Measurements from ENCODE around the gene CC2D1A. TPM values are rescaled to one million over a fixed set of nuclear protein-coding genes. Genes with fewer than 3 reads are reported as not detected.
"Not testable (repeated sequence)": the region's sequence is repeated elsewhere in the genome, so short reads cannot be mapped to it uniquely, and the experiment has no call there.

CC2D1A gene
- total and polyA plus RNA-seq, 2 experiments from 2014 or later, result 23.1 to 39.7 TPM

DNA sequence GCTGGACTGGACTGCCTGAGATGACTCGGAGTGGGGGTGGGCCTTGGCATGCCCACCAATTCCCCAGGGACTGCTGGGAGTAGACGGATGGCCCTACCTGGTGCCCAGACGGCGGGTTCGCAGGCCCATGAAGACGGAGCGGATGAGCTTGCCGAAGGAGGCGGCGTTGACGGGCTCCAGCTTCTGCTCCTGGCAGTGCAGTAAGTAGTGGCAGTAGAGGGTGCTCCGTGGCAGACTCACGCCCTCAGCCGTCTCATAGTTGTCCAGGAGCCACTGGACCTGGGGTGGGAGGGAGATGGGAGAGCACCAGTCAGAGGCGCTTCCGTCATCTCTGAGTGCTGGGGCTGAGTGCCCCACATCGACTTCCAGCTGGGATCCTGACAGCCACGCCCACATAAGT, 63.9 kb downstream of the CC2D1A start (continued):
- TF ChIP-seq, protein P1, sequence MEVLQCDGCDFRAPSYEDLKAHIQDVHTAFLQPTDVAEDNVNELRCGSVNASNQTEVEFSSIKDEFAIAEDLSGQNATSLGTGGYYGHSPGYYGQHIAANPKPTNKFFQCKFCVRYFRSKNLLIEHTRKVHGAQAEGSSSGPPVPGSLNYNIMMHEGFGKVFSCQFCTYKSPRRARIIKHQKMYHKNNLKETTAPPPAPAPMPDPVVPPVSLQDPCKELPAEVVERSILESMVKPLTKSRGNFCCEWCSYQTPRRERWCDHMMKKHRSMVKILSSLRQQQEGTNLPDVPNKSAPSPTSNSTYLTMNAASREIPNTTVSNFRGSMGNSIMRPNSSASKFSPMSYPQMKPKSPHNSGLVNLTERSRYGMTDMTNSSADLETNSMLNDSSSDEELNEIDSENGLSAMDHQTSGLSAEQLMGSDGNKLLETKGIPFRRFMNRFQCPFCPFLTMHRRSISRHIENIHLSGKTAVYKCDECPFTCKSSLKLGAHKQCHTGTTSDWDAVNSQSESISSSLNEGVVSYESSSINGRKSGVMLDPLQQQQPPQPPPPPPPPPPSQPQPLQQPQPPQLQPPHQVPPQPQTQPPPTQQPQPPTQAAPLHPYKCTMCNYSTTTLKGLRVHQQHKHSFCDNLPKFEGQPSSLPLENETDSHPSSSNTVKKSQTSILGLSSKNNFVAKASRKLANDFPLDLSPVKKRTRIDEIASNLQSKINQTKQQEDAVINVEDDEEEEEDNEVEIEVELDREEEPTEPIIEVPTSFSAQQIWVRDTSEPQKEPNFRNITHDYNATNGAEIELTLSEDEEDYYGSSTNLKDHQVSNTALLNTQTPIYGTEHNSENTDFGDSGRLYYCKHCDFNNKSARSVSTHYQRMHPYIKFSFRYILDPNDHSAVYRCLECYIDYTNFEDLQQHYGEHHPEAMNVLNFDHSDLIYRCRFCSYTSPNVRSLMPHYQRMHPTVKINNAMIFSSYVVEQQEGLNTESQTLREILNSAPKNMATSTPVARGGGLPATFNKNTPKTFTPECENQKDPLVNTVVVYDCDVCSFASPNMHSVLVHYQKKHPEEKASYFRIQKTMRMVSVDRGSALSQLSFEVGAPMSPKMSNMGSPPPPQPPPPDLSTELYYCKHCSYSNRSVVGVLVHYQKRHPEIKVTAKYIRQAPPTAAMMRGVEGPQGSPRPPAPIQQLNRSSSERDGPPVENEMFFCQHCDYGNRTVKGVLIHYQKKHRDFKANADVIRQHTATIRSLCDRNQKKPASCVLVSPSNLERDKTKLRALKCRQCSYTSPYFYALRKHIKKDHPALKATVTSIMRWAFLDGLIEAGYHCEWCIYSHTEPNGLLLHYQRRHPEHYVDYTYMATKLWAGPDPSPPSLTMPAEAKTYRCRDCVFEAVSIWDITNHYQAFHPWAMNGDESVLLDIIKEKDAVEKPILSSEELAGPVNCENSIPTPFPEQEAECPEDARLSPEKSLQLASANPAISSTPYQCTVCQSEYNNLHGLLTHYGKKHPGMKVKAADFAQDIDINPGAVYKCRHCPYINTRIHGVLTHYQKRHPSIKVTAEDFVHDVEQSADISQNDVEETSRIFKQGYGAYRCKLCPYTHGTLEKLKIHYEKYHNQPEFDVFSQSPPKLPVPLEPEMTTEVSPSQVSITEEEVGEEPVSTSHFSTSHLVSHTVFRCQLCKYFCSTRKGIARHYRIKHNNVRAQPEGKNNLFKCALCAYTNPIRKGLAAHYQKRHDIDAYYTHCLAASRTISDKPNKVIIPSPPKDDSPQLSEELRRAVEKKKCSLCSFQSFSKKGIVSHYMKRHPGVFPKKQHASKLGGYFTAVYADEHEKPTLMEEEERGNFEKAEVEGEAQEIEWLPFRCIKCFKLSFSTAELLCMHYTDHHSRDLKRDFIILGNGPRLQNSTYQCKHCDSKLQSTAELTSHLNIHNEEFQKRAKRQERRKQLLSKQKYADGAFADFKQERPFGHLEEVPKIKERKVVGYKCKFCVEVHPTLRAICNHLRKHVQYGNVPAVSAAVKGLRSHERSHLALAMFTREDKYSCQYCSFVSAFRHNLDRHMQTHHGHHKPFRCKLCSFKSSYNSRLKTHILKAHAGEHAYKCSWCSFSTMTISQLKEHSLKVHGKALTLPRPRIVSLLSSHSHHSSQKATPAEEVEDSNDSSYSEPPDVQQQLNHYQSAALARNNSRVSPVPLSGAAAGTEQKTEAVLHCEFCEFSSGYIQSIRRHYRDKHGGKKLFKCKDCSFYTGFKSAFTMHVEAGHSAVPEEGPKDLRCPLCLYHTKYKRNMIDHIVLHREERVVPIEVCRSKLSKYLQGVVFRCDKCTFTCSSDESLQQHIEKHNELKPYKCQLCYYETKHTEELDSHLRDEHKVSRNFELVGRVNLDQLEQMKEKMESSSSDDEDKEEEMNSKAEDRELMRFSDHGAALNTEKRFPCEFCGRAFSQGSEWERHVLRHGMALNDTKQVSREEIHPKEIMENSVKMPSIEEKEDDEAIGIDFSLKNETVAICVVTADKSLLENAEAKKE (CRISPR knock-in tag; IDR thresholded peaks at IDR 0.05), result no peak
- TF ChIP-seq ZNF114 (CRISPR knock-in tag; IDR thresholded peaks at IDR 0.05) (no peak), CREB1 (CRISPR knock-in tag; IDR thresholded peaks at IDR 0.05; ENCODE audit: low read depth) (no peak), NANOG (IDR thresholded peaks at IDR 0.05; ENCODE audit: borderline replicate concordance) (no peak)
- TF ChIP-seq, protein P2, sequence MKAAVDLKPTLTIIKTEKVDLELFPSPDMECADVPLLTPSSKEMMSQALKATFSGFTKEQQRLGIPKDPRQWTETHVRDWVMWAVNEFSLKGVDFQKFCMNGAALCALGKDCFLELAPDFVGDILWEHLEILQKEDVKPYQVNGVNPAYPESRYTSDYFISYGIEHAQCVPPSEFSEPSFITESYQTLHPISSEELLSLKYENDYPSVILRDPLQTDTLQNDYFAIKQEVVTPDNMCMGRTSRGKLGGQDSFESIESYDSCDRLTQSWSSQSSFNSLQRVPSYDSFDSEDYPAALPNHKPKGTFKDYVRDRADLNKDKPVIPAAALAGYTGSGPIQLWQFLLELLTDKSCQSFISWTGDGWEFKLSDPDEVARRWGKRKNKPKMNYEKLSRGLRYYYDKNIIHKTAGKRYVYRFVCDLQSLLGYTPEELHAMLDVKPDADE (IDR thresholded peaks at IDR 0.05), result no peak

DNA sequence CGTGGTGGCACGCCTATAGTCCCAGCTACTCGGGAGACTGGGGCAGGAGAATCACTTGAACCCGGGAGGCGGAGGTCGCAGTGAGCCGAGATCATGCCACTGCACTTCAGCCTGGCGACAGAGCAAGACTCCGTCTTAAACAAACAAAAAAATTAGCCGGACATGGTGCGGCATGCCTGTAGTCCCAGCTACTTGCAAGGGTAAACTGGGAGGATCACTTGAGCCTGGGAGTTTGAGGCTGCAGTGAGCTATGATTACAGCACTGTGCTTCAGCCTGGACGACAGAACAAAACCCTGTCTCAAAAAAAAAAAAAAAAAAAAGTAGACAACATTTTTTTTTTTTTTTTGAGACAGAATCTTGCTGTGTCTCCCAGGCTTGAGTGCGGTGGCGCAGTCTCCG, 65.9 kb downstream of the CC2D1A start:
- H3K27me3 Mint-ChIP-seq (ENCODE audit: insufficient read depth, low read depth, poor library complexity); H3K79me2 ChIP-seq (replicated peaks; ENCODE audit: insufficient read depth); H3K4me3 ChIP-seq; H3K36me3 ChIP-seq (ENCODE audit: insufficient read depth); H3F3A ChIP-seq (replicated peaks; ENCODE audit: low read depth); DNase-seq (ENCODE audit: low spot score); H3K27ac Mint-ChIP-seq; ATAC-seq; H3K9me2 ChIP-seq (ENCODE audit: insufficient read depth); H3K4me1 Mint-ChIP-seq; H3K4me3 Mint-ChIP-seq; H3K4me2 ChIP-seq; H3K27ac ChIP-seq (ENCODE audit: low read depth); H2AFZ ChIP-seq; H3K27me3 ChIP-seq (ENCODE audit: insufficient read depth); H4K20me1 ChIP-seq (replicated peaks; ENCODE audit: insufficient read depth); H3K9me3 Mint-ChIP-seq; H3K4me1 ChIP-seq (ENCODE audit: insufficient read depth): not testable (repeated sequence)
- peaks cover 18% of the 10 kb centered on the region for H3K36me3 Mint-ChIP-seq (ENCODE audit: low read depth)
